H9 (cell line): ENCODE measurements around the gene OR4N2. TPM values are rescaled to one million over a fixed set of nuclear protein-coding genes. Genes with fewer than 3 reads are reported as not detected.

Experiments used
- DNase-seq: peaks from one replicate; pipeline ENCODE4 v3.0.0-alpha.2; 2017
- H2AFZ ChIP-seq: one replicate; pipeline ENCODE4 v1.6.1; 2013; ENCODE audit warnings: mild to moderate bottlenecking, low read length, control low read depth, moderate library complexity
- H2AK5ac ChIP-seq: 2 replicates; pipeline ENCODE4 v1.6.1; 2013; ENCODE audit warnings: low read length, control low read depth, mixed read lengths; ENCODE audit not compliant: insufficient read length
- H2BK120ac ChIP-seq: one replicate; pipeline ENCODE4 v1.6.1; 2013; ENCODE audit warnings: low read depth, mild to moderate bottlenecking, low read length, control low read depth, inconsistent platforms; ENCODE audit not compliant: poor library complexity, severe bottlenecking
- H2BK12ac ChIP-seq: 2 replicates; pipeline ENCODE4 v1.6.1; 2013; ENCODE audit warnings: low read length, control low read depth, mixed read lengths, low read depth; ENCODE audit not compliant: insufficient read length
- H2BK15ac ChIP-seq: 2 replicates; pipeline ENCODE4 v1.6.1; 2013; ENCODE audit warnings: low read depth, low read length, control low read depth
- H2BK20ac ChIP-seq: one replicate; pipeline ENCODE4 v1.6.1; 2013; ENCODE audit warnings: low read depth, mild to moderate bottlenecking, low read length, control low read depth, inconsistent platforms; ENCODE audit not compliant: poor library complexity, severe bottlenecking
- H2BK5ac ChIP-seq: 2 replicates; pipeline ENCODE4 v1.6.1; 2013; ENCODE audit warnings: low read length, control low read depth, mixed read lengths; ENCODE audit not compliant: insufficient read length
- H3K14ac ChIP-seq: 2 replicates; pipeline ENCODE4 v1.6.1; 2013; ENCODE audit warnings: low read length, control low read depth; ENCODE audit not compliant: insufficient read depth
- H3K18ac ChIP-seq: 2 replicates; pipeline ENCODE4 v1.6.1; 2013; ENCODE audit warnings: low read depth, mild to moderate bottlenecking, mixed read lengths, low read length, control low read depth; ENCODE audit not compliant: insufficient read length
- H3K23ac ChIP-seq: 2 replicates; pipeline ENCODE4 v1.6.1; 2013; ENCODE audit warnings: low read length, control low read depth, mixed read lengths, low read depth; ENCODE audit not compliant: insufficient read length
- H3K23me2 ChIP-seq: 2 replicates; pipeline ENCODE4 v1.6.1; 2013; ENCODE audit warnings: low read depth, mild to moderate bottlenecking, mixed read lengths, low read length, control low read depth; ENCODE audit not compliant: insufficient read length, poor library complexity, severe bottlenecking
- H3K27ac ChIP-seq: 2 replicates; pipeline ENCODE4 v1.5.1; 2013; ENCODE audit warnings: low read length, control low read depth, mixed read lengths, low read depth; ENCODE audit not compliant: insufficient read length
- H3K27me3 ChIP-seq: 2 replicates; pipeline ENCODE4 v1.6.1; 2013; ENCODE audit warnings: low read length, control low read depth, inconsistent platforms; ENCODE audit not compliant: insufficient read depth
- H3K4ac ChIP-seq: 2 replicates; pipeline ENCODE4 v1.6.1; 2013; ENCODE audit warnings: low read depth, mild to moderate bottlenecking, control low read depth, inconsistent platforms, low read length, moderate library complexity
- H3K4me1 ChIP-seq: 2 replicates; pipeline ENCODE4 v1.6.1; 2013; ENCODE audit warnings: low read length, control low read depth, inconsistent platforms; ENCODE audit not compliant: insufficient read depth
- H3K4me2 ChIP-seq: 2 replicates; pipeline ENCODE4 v1.6.1; 2013; ENCODE audit warnings: low read length, control low read depth, mixed read lengths; ENCODE audit not compliant: insufficient read length, insufficient read depth
- H3K56ac ChIP-seq: 2 replicates; pipeline ENCODE4 v1.6.1; 2013; ENCODE audit warnings: low read depth, mild to moderate bottlenecking, mixed read lengths, low read length, control low read depth; ENCODE audit not compliant: insufficient read length
- H3K79me1 ChIP-seq: 2 replicates; pipeline ENCODE4 v1.6.1; 2013; ENCODE audit warnings: low read depth, mild to moderate bottlenecking, moderate library complexity, low read length, control low read depth, inconsistent platforms; ENCODE audit not compliant: insufficient read depth, poor library complexity, severe bottlenecking
- H3K79me2 ChIP-seq: 2 replicates; pipeline ENCODE4 v1.6.1; 2013; ENCODE audit warnings: low read length, control low read depth, inconsistent platforms; ENCODE audit not compliant: insufficient read depth
- H3K9ac ChIP-seq: 2 replicates; pipeline ENCODE4 v1.6.1; 2013; ENCODE audit warnings: low read length, control low read depth, mixed read lengths; ENCODE audit not compliant: insufficient read length; ENCODE audit errors: extremely low read depth
- H3K9me3 ChIP-seq: one replicate; pipeline ENCODE4 v1.6.1; 2013; ENCODE audit warnings: low read depth, low read length, inconsistent platforms; ENCODE audit not compliant: control insufficient read depth
- H3T11ph ChIP-seq: one replicate; pipeline ENCODE4 v1.6.1; 2013; ENCODE audit warnings: mild to moderate bottlenecking, low read length, control low read depth, inconsistent platforms
- H4K20me1 ChIP-seq: one replicate; pipeline ENCODE4 v1.6.1; 2013; ENCODE audit not compliant: control insufficient read depth, insufficient read length, insufficient read depth
- H4K5ac ChIP-seq: 2 replicates; pipeline ENCODE4 v1.6.1; 2013; ENCODE audit warnings: low read depth, mild to moderate bottlenecking, mixed read lengths, low read length, control low read depth; ENCODE audit not compliant: insufficient read length
- H4K8ac ChIP-seq: replicated peaks from 2 replicates; pipeline ENCODE4 v1.6.1; 2013; ENCODE audit warnings: low read length, control low read depth, mixed read lengths, low read depth; ENCODE audit not compliant: insufficient read length
- H4K91ac ChIP-seq: 2 replicates; pipeline ENCODE4 v1.6.1; 2013; ENCODE audit warnings: low read depth, mild to moderate bottlenecking, moderate library complexity, mixed read lengths, low read length, control low read depth; ENCODE audit not compliant: insufficient read length
- H3K27ac Mint-ChIP-seq, 3 experiments: 2 replicates in 2 of 3; 3 replicates in 1 of 3; pipeline ENCODE4 v1.8.0; 2020 to 2021; ENCODE audit warnings: mixed read lengths in 3 of 3, mild to moderate bottlenecking in 1 of 3, moderate library complexity in 1 of 3
- H3K27me3 Mint-ChIP-seq: 2 replicates; pipeline ENCODE4 v1.8.0; 2021; ENCODE audit warnings: low read depth, mild to moderate bottlenecking, moderate library complexity, mixed read lengths
- H3K36me3 Mint-ChIP-seq, 3 experiments: 2 replicates in 2 of 3; 3 replicates in 1 of 3; pipeline ENCODE4 v1.8.0; 2020 to 2021; ENCODE audit warnings: low read depth in 3 of 3, mixed read lengths in 3 of 3; ENCODE audit not compliant: insufficient read depth in 1 of 3
- H3K4me1 Mint-ChIP-seq, 2 experiments: 2 replicates each; pipeline ENCODE4 v1.8.0; 2020; ENCODE audit warnings: mixed read lengths in 2 of 2
- H3K4me3 Mint-ChIP-seq, 2 experiments: 2 replicates in 1 of 2; 3 replicates in 1 of 2; pipeline ENCODE4 v1.8.0; 2020 to 2021; ENCODE audit warnings: mild to moderate bottlenecking in 2 of 2, mixed read lengths in 2 of 2, moderate library complexity in 1 of 2
- H3K9me3 Mint-ChIP-seq, 2 experiments: 2 replicates in 1 of 2; 3 replicates in 1 of 2; pipeline ENCODE4 v1.8.0; 2020; ENCODE audit warnings: mild to moderate bottlenecking in 2 of 2, mixed read lengths in 2 of 2, moderate library complexity in 1 of 2
- total RNA-seq: library from RNA; stranded (reverse); gene quantifications from 2 replicates; pipeline ENCODE4 v1.2.1, GENCODE V29; 2021
- TF ChIP-seq, protein P1 (sequence below): fragments of 200-600 bp; sonication (generic); conservative IDR thresholded peaks from 3 replicates; pipeline ENCODE4 v1.8.0; 2021; ENCODE audit warnings: antibody characterized with exemption, mild to moderate bottlenecking

The OR4N2 gene
- total RNA-seq, 1 experiment from 2014 or later = not detected

DNA sequence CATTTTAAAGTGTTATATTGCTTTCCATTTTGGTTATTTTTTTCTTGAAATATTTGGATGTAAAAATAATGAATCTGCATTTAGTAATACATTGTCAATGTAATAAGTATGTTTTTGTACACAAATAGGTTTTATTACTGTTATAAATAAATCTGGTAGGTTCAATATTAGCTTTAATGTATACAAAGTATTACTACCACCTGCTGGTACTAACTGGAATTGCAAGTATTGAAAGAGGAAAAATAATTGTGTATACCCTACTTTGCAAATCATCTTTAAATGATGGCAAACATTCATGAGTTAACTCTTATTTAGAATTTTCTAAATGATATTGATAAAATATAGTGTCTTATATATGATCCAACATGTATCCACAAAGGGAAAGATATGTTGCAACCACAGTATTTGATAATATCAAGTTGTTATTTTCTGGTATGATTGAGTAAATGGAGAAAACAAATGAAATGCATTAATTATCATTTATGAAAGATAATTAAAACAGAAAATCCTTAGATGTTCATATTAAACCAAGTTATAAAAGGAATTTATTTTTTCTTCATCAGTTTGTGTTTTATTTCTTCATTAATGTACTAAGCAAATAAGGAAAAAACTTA lies 74.6 kb downstream of the OR4N2 start:
- Histone ChIP-seq H3K4ac (no peak overlapping the region), H2BK12ac (no peak overlapping the region), H4K8ac (no peak overlapping the region), H2BK5ac (no peak overlapping the region), H3K27me3 (no peaks in the 10 kb centered on the region), H3K14ac (no peak overlapping the region), H3K18ac (no peak overlapping the region), H3K23me2 (no peaks in the 10 kb centered on the region), H4K91ac (no peak overlapping the region), H2AFZ (no peak overlapping the region), H2BK15ac (no peak overlapping the region), H2AK5ac (no peak overlapping the region), H2BK20ac (no peak overlapping the region), H3K9ac (no peak overlapping the region), H3K23ac (no peak overlapping the region), H3K4me2 (no peak overlapping the region), H4K5ac (no peak overlapping the region), H2BK120ac (no peak overlapping the region), H3K79me1 (no peaks in the 10 kb centered on the region), H3T11ph (no peak overlapping the region), H3K79me2 (no peaks in the 10 kb centered on the region), H3K9me3 (peaks cover 88% of the 10 kb centered on the region), H3K4me1 (no peaks in the 10 kb centered on the region), H4K20me1 (no peaks in the 10 kb centered on the region), H3K56ac (no peak overlapping the region), H3K27ac (no peak overlapping the region)
- Mint-ChIP-seq H3K27ac (no peak overlapping the region), H3K36me3 (peaks cover 6 to 33% (median 9%) of the 10 kb centered on the region in 3 experiments; a peak in 6 of 7 replicates), H3K4me3 (no peak overlapping the region), H3K27me3 (no peaks in the 10 kb centered on the region; the same call in 1 of the 2 replicates), H3K9me3 (peaks cover 0 to 36% of the 10 kb centered on the region in 2 experiments; a peak in 4 of 5 replicates), H3K4me1 (no peaks in the 10 kb centered on the region)
- TF ChIP-seq, protein P1, sequence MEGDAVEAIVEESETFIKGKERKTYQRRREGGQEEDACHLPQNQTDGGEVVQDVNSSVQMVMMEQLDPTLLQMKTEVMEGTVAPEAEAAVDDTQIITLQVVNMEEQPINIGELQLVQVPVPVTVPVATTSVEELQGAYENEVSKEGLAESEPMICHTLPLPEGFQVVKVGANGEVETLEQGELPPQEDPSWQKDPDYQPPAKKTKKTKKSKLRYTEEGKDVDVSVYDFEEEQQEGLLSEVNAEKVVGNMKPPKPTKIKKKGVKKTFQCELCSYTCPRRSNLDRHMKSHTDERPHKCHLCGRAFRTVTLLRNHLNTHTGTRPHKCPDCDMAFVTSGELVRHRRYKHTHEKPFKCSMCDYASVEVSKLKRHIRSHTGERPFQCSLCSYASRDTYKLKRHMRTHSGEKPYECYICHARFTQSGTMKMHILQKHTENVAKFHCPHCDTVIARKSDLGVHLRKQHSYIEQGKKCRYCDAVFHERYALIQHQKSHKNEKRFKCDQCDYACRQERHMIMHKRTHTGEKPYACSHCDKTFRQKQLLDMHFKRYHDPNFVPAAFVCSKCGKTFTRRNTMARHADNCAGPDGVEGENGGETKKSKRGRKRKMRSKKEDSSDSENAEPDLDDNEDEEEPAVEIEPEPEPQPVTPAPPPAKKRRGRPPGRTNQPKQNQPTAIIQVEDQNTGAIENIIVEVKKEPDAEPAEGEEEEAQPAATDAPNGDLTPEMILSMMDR = peak; percentile 85
- no peak for DNase-seq

Other genes starting within 250 kb of the OR4N2 start
- gene OR11H2, start 89.9 kb upstream of the OR4N2 start, total RNA-seq = not detected in 2 replicates
- gene OR4Q3, start 60.2 kb upstream of the OR4N2 start, total RNA-seq = not detected in 2 replicates
- gene OR4M1, start 30.3 kb upstream of the OR4N2 start, total RNA-seq = not detected in 2 replicates
- gene OR4K2, start 71.4 kb downstream of the OR4N2 start, total RNA-seq = not detected in 2 replicates
- not detected in 2 replicates for gene OR4K5, start 116.8 kb downstream of the OR4N2 start, total RNA-seq
- not detected in 2 replicates for gene OR4K1, start 127.1 kb downstream of the OR4N2 start, total RNA-seq
- gene OR4K15, start 171.8 kb downstream of the OR4N2 start, total RNA-seq = not detected in 2 replicates
- gene OR4Q2, start 198.4 kb downstream of the OR4N2 start, total RNA-seq = not detected in 2 replicates
- gene OR4K14, start 215.5 kb downstream of the OR4N2 start, total RNA-seq = not detected in 2 replicates
- not detected in 2 replicates for gene OR4K13, start 232.3 kb downstream of the OR4N2 start, total RNA-seq